Epithelial cell of prostate (primary cell): ENCODE measurements around the gene KNDC1.

Experiments
- DNase-seq: peaks from one replicate; pipeline ENCODE4 v3.0.0-alpha.2; 2011; ENCODE audit warnings: low read depth, low spot score
- H3K27ac ChIP-seq: fragments of 450-650 bp; 2 replicates; pipeline ENCODE4 v1.5.1; 2017; ENCODE audit warnings: mild to moderate bottlenecking

KNDC1 gene

GRCh38 chr10:133160826-133161471, 930 bp downstream of the KNDC1 start:
- no peak overlapping the region for H3K27ac ChIP-seq
- no peak for DNase-seq

- no peak for DNase-seq
- H3K27ac ChIP-seq: no peak overlapping the region
These were observed 1.6 kb downstream of the KNDC1 start for GRCh38 chr10:133161486-133162109.

GRCh38 chr10:133162178-133162909, 2.3 kb downstream of the KNDC1 start:
- no peak overlapping the region for H3K27ac ChIP-seq
- no peak for DNase-seq

GRCh38 chr10:133162910-133163856, 3.2 kb downstream of the KNDC1 start:
- H3K27ac ChIP-seq: no peak overlapping the region
- DNase-seq: no peak

GRCh38 chr10:133163889-133164815, 4.1 kb downstream of the KNDC1 start:
- DNase-seq: no peak
- no peak overlapping the region for H3K27ac ChIP-seq

- no peak for DNase-seq
- no peak overlapping the region for H3K27ac ChIP-seq
These were observed 5.0 kb downstream of the KNDC1 start for GRCh38 chr10:133164816-133165555.

- DNase-seq: no peak
- H3K27ac ChIP-seq: no peak overlapping the region
These were observed 5.8 kb downstream of the KNDC1 start for GRCh38 chr10:133165556-133166503.

- H3K27ac ChIP-seq: no peak overlapping the region
- DNase-seq: no peak
These were observed 6.4 kb downstream of the KNDC1 start for GRCh38 chr10:133166504-133166827.

GRCh38 chr10:133166828-133167692, 7.0 kb downstream of the KNDC1 start:
- DNase-seq: no peak
- no peak overlapping the region for H3K27ac ChIP-seq

- DNase-seq: no peak
These were observed 7.9 kb downstream of the KNDC1 start for GRCh38 chr10:133167693-133168616.

GRCh38 chr10:133168617-133169031, 8.6 kb downstream of the KNDC1 start:
- DNase-seq: no peak
- H3K27ac ChIP-seq: no peak overlapping the region

More at GRCh38 chr10:133167693-133168616, 7.9 kb downstream of the KNDC1 start:
- no peak overlapping the region for H3K27ac ChIP-seq

- H3K27ac ChIP-seq: no peak overlapping the region
- no peak for DNase-seq
These were observed 9.3 kb downstream of the KNDC1 start for GRCh38 chr10:133169173-133169947.

- no peak for DNase-seq
- H3K27ac ChIP-seq: no peak overlapping the region
These were observed 10.1 kb downstream of the KNDC1 start for GRCh38 chr10:133170092-133170491.

GRCh38 chr10:133173860-133174640, 14.0 kb downstream of the KNDC1 start:
- no peak for DNase-seq
- H3K27ac ChIP-seq: no peak overlapping the region
